Measurements from ENCODE around the gene MTX1. TPM values are rescaled to one million over a fixed set of nuclear protein-coding genes. Genes with fewer than 3 reads are reported as not detected.
"Not testable (repeated sequence)": the region's sequence is repeated elsewhere in the genome, so short reads cannot be mapped to it uniquely, and the experiment has no call there.

The MTX1 gene
- total RNA-seq, 1 experiment from 2014 or later = 49.1 TPM

- DNase-seq (ENCODE audit: low read depth) = no peak
Observed at GRCh38 chr1:155188268-155188667, 20.2 kb upstream of the MTX1 start.

GRCh38 chr1:155189926-155190325 is 18.6 kb upstream of the MTX1 start:
- not testable (repeated sequence) for DNase-seq (ENCODE audit: low read depth)

GRCh38 chr1:155191904-155192303 is 16.6 kb upstream of the MTX1 start:
- no peak for DNase-seq (ENCODE audit: low read depth)

GRCh38 chr1:155192346-155193274 is 15.9 kb upstream of the MTX1 start:
- DNase-seq (ENCODE audit: low read depth) = no peak

- peak; percentile 93 for DNase-seq (ENCODE audit: low read depth)
Observed at GRCh38 chr1:155193275-155193990, 15.1 kb upstream of the MTX1 start.

- not testable (repeated sequence) for DNase-seq (ENCODE audit: low read depth)
Observed at GRCh38 chr1:155193991-155194240, 14.6 kb upstream of the MTX1 start.

- DNase-seq (ENCODE audit: low read depth) = no peak
Observed at GRCh38 chr1:155195201-155196102, 13.0 kb upstream of the MTX1 start.

GRCh38 chr1:155196103-155196892 is 12.2 kb upstream of the MTX1 start:
- no peak for DNase-seq (ENCODE audit: low read depth)

GRCh38 chr1:155196893-155197638 is 11.4 kb upstream of the MTX1 start:
- DNase-seq (ENCODE audit: low read depth) = no peak

GRCh38 chr1:155197901-155198546 is 10.5 kb upstream of the MTX1 start:
- DNase-seq (ENCODE audit: low read depth) = no peak

- no peak for DNase-seq (ENCODE audit: low read depth)
Observed at GRCh38 chr1:155198547-155198906, 10.0 kb upstream of the MTX1 start.

GRCh38 chr1:155199792-155200191 is 8.7 kb upstream of the MTX1 start:
- no peak for DNase-seq (ENCODE audit: low read depth)

- DNase-seq (ENCODE audit: low read depth) = no peak
Observed at GRCh38 chr1:155200920-155201319, 7.6 kb upstream of the MTX1 start.

GRCh38 chr1:155202198-155202597 is 6.3 kb upstream of the MTX1 start:
- no peak for DNase-seq (ENCODE audit: low read depth)

- no peak for DNase-seq (ENCODE audit: low read depth)
Observed at GRCh38 chr1:155202731-155203515, 5.6 kb upstream of the MTX1 start.

- no peak for DNase-seq (ENCODE audit: low read depth)
Observed at GRCh38 chr1:155205035-155205434, 3.5 kb upstream of the MTX1 start.

GRCh38 chr1:155205969-155206593 is 2.4 kb upstream of the MTX1 start:
- no peak for DNase-seq (ENCODE audit: low read depth)

GRCh38 chr1:155206891-155207805 is 1.3 kb upstream of the MTX1 start:
- peak; percentile 80 for DNase-seq (ENCODE audit: low read depth)

Measured in LHCN-M2 (cell line).